Testis (tissue), 2 donors: ENCODE results near the gene INTS7.

Experiments
- CTCF ChIP-seq, 3 experiments: fragments of 450-650 bp in 2 of 3; fragments of 200-600 bp in 1 of 3; sonication (generic) in 1 of 3; IDR thresholded peaks; one replicate each; pipeline ENCODE4 v1.5.1; 2016 to 2019; ENCODE audit warnings: antibody characterized with exemption in 3 of 3, mild to moderate bottlenecking in 2 of 3, moderate library complexity in 1 of 3
- POLR2A ChIP-seq: fragments of 450-650 bp; IDR thresholded peaks from one replicate; pipeline ENCODE4 v1.6.1; 2017; ENCODE audit warnings: antibody characterized with exemption, mild to moderate bottlenecking, moderate library complexity

- TF ChIP-seq CTCF (IDR thresholded peaks at IDR 0.05) (no peak), POLR2A (no peak)
Measured at GRCh38 chr1:211920141-211920572, 115.2 kb downstream of the INTS7 start.
